Parathyroid adenoma (tissue), 2 donors: ENCODE results near the gene EIF2B4.
"Not testable (repeated sequence)": the region's sequence is repeated elsewhere in the genome, so short reads cannot be mapped to it uniquely, and the experiment has no call there.

Experiments
- H2AFZ ChIP-seq: fragments of 300-600 bp; sonication (generic); one replicate; pipeline ENCODE4 v1.7.0; 2017; ENCODE audit warnings: antibody characterized with exemption, mild to moderate bottlenecking
- H3K27ac ChIP-seq: fragments of 300-600 bp; sonication (generic); one replicate; pipeline ENCODE4 v1.7.0; 2017
- H3K27me3 ChIP-seq: fragments of 300-600 bp; sonication (generic); one replicate; pipeline ENCODE4 v1.7.0; 2017; ENCODE audit warnings: low read length; ENCODE audit not compliant: control insufficient read depth, insufficient read depth
- H3K36me3 ChIP-seq: fragments of 300-600 bp; sonication (generic); one replicate; pipeline ENCODE4 v1.7.0; 2017; ENCODE audit warnings: low read length; ENCODE audit not compliant: control insufficient read depth, insufficient read depth
- H3K4me1 ChIP-seq: fragments of 300-600 bp; sonication (generic); one replicate; pipeline ENCODE4 v1.7.0; 2017; ENCODE audit warnings: control low read depth
- H3K4me2 ChIP-seq: fragments of 300-600 bp; sonication (generic); one replicate; pipeline ENCODE4 v1.7.0; 2017; ENCODE audit warnings: low read length
- H3K4me3 ChIP-seq: fragments of 300-600 bp; sonication (generic); one replicate; pipeline ENCODE4 v1.7.0; 2017; ENCODE audit warnings: low read depth, low read length
- H3K79me2 ChIP-seq: fragments of 300-600 bp; sonication (generic); one replicate; pipeline ENCODE4 v1.7.0; 2017; ENCODE audit warnings: control low read depth
- H3K9ac ChIP-seq: fragments of 300-600 bp; sonication (generic); one replicate; pipeline ENCODE4 v1.7.0; 2017; ENCODE audit warnings: mild to moderate bottlenecking
- H3K9me3 ChIP-seq: fragments of 300-600 bp; sonication (generic); one replicate; pipeline ENCODE4 v1.7.0; 2017; ENCODE audit warnings: low read length; ENCODE audit not compliant: control insufficient read depth
- TF ChIP-seq, protein P1 (sequence below): fragments of 300-600 bp; sonication (generic); IDR thresholded peaks from one replicate; pipeline ENCODE4 v1.7.0; 2017; ENCODE audit warnings: antibody characterized with exemption, mild to moderate bottlenecking
- donor health status: primary hyperparathyroidism.

The EIF2B4 gene

DNA sequence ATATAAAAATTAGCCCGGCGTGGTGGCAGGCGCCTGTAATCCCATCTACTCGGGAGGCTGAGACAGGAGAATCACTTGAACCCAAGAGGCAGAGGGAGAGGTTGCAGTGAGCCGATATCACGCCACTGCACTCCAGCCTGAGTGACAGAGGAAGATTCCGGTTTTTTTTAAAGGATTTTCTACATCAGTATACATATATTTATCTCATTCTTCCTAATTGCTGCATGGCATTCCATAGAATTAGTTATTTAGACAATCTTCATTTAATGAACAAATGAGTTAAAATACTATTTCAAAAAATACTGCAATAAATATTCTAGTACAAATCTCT lies 15.6 kb downstream of the EIF2B4 start:
- Histone ChIP-seq H3K4me2 (no peak overlapping the region), H3K9ac (no peak overlapping the region), H2AFZ (no peak overlapping the region), H3K27me3 (no peaks in the 10 kb centered on the region), H3K79me2 (peaks cover 44% of the 10 kb centered on the region), H3K36me3 (no peaks in the 10 kb centered on the region), H3K27ac (no peak overlapping the region), H3K4me3 (no peak overlapping the region), H3K4me1 (peaks cover 13% of the 10 kb centered on the region), H3K9me3 (no peaks in the 10 kb centered on the region)
- TF ChIP-seq, protein P1, sequence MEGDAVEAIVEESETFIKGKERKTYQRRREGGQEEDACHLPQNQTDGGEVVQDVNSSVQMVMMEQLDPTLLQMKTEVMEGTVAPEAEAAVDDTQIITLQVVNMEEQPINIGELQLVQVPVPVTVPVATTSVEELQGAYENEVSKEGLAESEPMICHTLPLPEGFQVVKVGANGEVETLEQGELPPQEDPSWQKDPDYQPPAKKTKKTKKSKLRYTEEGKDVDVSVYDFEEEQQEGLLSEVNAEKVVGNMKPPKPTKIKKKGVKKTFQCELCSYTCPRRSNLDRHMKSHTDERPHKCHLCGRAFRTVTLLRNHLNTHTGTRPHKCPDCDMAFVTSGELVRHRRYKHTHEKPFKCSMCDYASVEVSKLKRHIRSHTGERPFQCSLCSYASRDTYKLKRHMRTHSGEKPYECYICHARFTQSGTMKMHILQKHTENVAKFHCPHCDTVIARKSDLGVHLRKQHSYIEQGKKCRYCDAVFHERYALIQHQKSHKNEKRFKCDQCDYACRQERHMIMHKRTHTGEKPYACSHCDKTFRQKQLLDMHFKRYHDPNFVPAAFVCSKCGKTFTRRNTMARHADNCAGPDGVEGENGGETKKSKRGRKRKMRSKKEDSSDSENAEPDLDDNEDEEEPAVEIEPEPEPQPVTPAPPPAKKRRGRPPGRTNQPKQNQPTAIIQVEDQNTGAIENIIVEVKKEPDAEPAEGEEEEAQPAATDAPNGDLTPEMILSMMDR, result no peak

DNA sequence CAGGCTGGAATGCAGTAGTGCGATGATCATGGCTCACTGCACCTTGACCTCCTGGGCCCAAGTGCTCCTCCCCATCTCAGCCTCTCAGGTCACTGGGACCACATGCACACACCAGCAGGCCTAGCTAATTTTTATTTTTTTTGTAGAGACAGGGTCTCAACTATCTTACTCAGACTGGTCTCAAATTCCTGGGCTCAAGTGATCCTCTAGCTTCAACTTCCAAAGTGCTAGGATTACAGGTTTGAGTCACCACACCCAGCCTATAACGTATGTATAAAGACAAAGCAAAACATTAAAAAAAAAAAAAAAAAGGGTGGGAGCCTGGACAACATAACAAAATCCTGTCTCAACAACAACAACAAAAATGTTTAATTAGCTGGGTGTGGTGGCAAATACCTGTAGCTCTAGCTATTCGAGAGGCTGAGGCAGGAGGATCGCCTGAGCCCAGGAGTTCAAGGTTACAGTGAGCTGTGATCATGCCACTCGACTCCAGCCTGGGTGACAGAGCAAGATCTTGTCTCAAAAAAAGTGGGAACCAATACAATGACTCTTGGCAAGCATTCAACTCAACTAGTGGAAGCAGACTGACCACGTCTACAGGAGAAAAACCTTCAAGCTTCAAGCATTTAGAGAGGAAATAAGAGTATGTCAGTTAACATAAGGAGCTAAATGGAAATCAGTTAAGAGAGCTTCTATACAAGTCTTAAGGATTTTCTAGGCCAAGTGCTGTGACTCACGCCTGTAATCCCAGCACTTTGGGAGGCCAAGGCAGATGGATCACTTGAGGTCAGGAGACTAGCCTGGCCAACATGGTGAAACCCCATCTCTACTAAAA lies 16.2 kb downstream of the EIF2B4 start:
- H3K36me3 ChIP-seq, result no peaks in the 10 kb centered on the region
- no peak overlapping the region for H2AFZ ChIP-seq
- no peak overlapping the region for H3K4me3 ChIP-seq
- H3K4me2 ChIP-seq, result no peak overlapping the region
- H3K4me1 ChIP-seq, result peaks cover 13% of the 10 kb centered on the region
- no peaks in the 10 kb centered on the region for H3K9me3 ChIP-seq
- H3K27me3 ChIP-seq, result no peaks in the 10 kb centered on the region
- H3K27ac ChIP-seq, result no peak overlapping the region
- TF ChIP-seq, protein P1, result no peak
- no peak overlapping the region for H3K9ac ChIP-seq
- peaks cover 47% of the 10 kb centered on the region for H3K79me2 ChIP-seq

DNA sequence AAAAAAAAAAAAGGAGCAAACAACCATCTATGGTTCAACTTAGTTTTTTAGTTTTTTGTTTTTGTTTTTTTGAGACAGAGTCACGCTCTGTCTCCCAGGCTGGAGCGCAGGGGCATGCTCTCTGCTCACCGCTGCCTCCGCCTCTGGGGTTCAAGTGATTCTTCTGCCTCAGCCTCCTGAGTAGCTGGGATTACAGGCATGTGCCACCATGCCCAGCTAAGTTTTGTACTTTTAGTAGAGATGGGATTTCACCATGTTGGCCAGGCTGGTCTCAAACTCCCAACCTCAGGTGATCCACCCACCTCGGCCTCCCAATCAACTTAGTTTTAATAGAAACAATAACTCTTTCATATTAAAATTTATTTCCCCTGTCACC lies 16.8 kb downstream of the EIF2B4 start:
- H2AFZ ChIP-seq, H3K4me2 ChIP-seq, H3K27ac ChIP-seq, H3K9me3 ChIP-seq, H3K9ac ChIP-seq, H3K36me3 ChIP-seq, H3K4me3 ChIP-seq, H3K27me3 ChIP-seq: not testable (repeated sequence)
- H3K79me2 ChIP-seq, result peaks cover 50% of the 10 kb centered on the region
- H3K4me1 ChIP-seq, result peaks cover 13% of the 10 kb centered on the region

DNA sequence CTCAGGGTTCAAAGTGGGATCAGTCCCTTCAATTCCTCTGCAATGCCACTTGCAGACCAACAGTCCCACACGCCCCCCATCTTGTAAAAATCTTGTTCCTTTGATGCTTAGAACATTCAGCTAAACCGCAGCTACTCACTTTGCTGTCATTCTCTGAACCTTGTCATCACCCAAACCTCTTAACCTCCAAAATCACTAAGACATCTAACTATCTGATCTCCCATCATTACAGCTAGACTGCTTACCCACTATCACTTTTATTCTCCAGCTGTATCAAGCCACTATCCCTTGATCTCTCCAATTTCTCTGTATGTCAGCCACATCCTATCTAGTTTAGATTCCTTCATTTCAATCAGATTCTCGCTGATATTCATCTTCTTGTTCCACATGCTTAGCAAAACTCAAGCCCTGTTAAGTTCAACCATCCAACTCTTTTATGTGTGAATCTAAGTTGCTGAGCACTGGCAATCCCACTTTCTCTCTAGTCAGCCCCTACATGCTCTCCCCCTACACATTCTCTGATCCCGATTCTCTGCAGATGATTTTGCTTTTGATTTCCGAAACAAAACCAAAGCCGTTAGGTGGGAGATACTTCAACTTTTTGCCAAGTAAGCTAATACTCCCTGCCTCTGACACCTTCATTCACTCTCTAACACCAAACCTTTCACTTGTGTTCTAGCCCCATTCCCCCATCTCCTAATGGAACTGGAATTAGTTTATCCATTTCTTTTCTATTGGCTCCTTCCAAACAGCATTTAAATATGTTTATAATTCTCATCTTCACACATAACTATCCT lies 18.1 kb downstream of the EIF2B4 start:
- H3K79me2 ChIP-seq, result peaks cover 64% of the 10 kb centered on the region
- H3K4me2 ChIP-seq, result peak overlapping the region; percentile 45
- peaks cover 13% of the 10 kb centered on the region for H3K4me1 ChIP-seq
- TF ChIP-seq, protein P1, result no peak
- H2AFZ ChIP-seq, result no peak overlapping the region
- H3K9ac ChIP-seq, result no peak overlapping the region
- H3K27me3 ChIP-seq, result no peaks in the 10 kb centered on the region
- H3K36me3 ChIP-seq, result no peaks in the 10 kb centered on the region
- H3K27ac ChIP-seq, result no peak overlapping the region
- no peak overlapping the region for H3K4me3 ChIP-seq
- no peaks in the 10 kb centered on the region for H3K9me3 ChIP-seq

DNA sequence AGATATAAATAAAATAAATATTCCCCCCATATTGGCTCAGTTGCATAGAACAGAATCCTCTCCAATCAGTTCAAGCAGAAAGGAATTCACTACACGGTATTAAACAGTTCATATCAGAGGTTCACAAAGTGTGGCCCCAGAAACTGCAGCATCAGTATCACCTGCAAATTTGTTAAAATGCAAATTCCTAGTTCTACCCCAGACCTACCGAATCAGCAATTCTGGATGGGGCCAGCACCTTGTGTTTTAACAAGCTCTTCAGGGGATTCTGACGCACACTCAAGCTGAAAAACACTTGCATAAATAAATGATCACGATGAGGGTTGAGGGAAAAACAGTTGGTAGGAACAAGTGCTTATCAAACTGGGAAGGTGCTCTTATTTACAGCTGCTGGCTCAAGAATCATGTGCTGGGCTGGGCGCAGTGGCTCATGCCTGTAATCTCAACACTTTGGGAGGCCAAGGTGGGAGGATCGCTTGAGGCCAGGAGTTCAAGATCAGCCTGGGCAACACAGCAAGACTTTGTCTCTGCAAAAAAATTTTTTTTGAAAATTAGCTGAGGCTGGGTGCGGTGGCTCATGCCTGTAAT lies 19.9 kb downstream of the EIF2B4 start:
- TF ChIP-seq, protein P1, result no peak
- Histone ChIP-seq H3K4me2 (no peak overlapping the region), H3K4me1 (peaks cover 4% of the 10 kb centered on the region), H3K4me3 (no peak overlapping the region), H3K9me3 (no peaks in the 10 kb centered on the region), H3K27ac (no peak overlapping the region), H3K79me2 (peaks cover 66% of the 10 kb centered on the region), H2AFZ (no peak overlapping the region), H3K36me3 (no peaks in the 10 kb centered on the region), H3K9ac (no peak overlapping the region), H3K27me3 (no peaks in the 10 kb centered on the region)
